ENCODE data around the gene WNT5B.
A peak's percentile ranks its signal among the peaks of the same experiment; 100 is the strongest.

The WNT5B gene

GRCh38 chr12:1647285-1647669, 18.2 kb downstream of the WNT5B start:
- no peak for DNase-seq (ENCODE audit: extremely low read depth in 1 of 2, low read depth in 1 of 2)

GRCh38 chr12:1650260-1650977, 21.4 kb downstream of the WNT5B start:
- no peak for DNase-seq (ENCODE audit: extremely low read depth in 1 of 2, low read depth in 1 of 2)

GRCh38 chr12:1650978-1651361, 21.9 kb downstream of the WNT5B start:
- DNase-seq (ENCODE audit: extremely low read depth in 1 of 2, low read depth in 1 of 2), result no peak

GRCh38 chr12:1651946-1652345, 22.9 kb downstream of the WNT5B start:
- no peak for DNase-seq (ENCODE audit: extremely low read depth in 1 of 2, low read depth in 1 of 2)

GRCh38 chr12:1655225-1655788, 26.3 kb downstream of the WNT5B start:
- no peak for DNase-seq (ENCODE audit: extremely low read depth in 1 of 2, low read depth in 1 of 2)

GRCh38 chr12:1656902-1657301, 27.9 kb downstream of the WNT5B start:
- DNase-seq (ENCODE audit: extremely low read depth in 1 of 2, low read depth in 1 of 2), result no peak

- no peak for DNase-seq (ENCODE audit: extremely low read depth in 1 of 2, low read depth in 1 of 2)
These were observed 28.7 kb downstream of the WNT5B start for GRCh38 chr12:1657688-1658087.

- DNase-seq (ENCODE audit: extremely low read depth in 1 of 2, low read depth in 1 of 2), result peak in 1 of 2 donors; percentile 31
These were observed 31.5 kb downstream of the WNT5B start for GRCh38 chr12:1660304-1661187.

- peak; percentile 64 to 76 for DNase-seq (ENCODE audit: extremely low read depth in 1 of 2, low read depth in 1 of 2)
These were observed 32.7 kb downstream of the WNT5B start for GRCh38 chr12:1661553-1662335.

- DNase-seq (ENCODE audit: extremely low read depth in 1 of 2, low read depth in 1 of 2), result no peak
These were observed 33.9 kb downstream of the WNT5B start for GRCh38 chr12:1662761-1663439.

GRCh38 chr12:1663440-1664132, 34.6 kb downstream of the WNT5B start:
- DNase-seq (ENCODE audit: extremely low read depth in 1 of 2, low read depth in 1 of 2), result no peak

GRCh38 chr12:1665366-1665765, 36.3 kb downstream of the WNT5B start:
- no peak for DNase-seq (ENCODE audit: extremely low read depth in 1 of 2, low read depth in 1 of 2)

- no peak for DNase-seq (ENCODE audit: extremely low read depth in 1 of 2, low read depth in 1 of 2)
These were observed 37.2 kb downstream of the WNT5B start for GRCh38 chr12:1666215-1666614.

GRCh38 chr12:1666685-1667162, 37.7 kb downstream of the WNT5B start:
- DNase-seq (ENCODE audit: extremely low read depth in 1 of 2, low read depth in 1 of 2), result no peak

- DNase-seq (ENCODE audit: extremely low read depth in 1 of 2, low read depth in 1 of 2), result no peak
These were observed 40.0 kb downstream of the WNT5B start for GRCh38 chr12:1668833-1669543.

- DNase-seq (ENCODE audit: extremely low read depth in 1 of 2, low read depth in 1 of 2), result no peak
These were observed 41.6 kb downstream of the WNT5B start for GRCh38 chr12:1670358-1671268.

- no peak for DNase-seq (ENCODE audit: extremely low read depth in 1 of 2, low read depth in 1 of 2)
These were observed 47.0 kb downstream of the WNT5B start for GRCh38 chr12:1676043-1676442.

Measured in stimulated activated CD8-positive, alpha-beta memory T cell treated with anti-CD3 and anti-CD28 coated beads, Interleukin-7, amount 100 ng/mL, for 48 hours (primary cell).